ENCODE results near the gene TNFRSF25. TPM values are rescaled to one million over a fixed set of nuclear protein-coding genes. Genes with fewer than 3 reads are reported as not detected.
A peak's percentile ranks its signal among the peaks of the same experiment; 100 is the strongest.

TNFRSF25 gene
- total and polyA plus RNA-seq, 9 of the 15 experiments (the other 6 are each of a cell fraction or from before 2014, with no cell fraction given), result 0.24 to 0.49 TPM; not detected in 7

- TF ChIP-seq RCOR1 (IDR thresholded peaks at IDR 0.05; ENCODE audit: borderline replicate concordance in 1 of 2, low read depth in 2 of 2, low read length in 2 of 2) (peak in 1 of 2 experiments; percentile 7; a peak in 1 of 4 replicates), BHLHE40 (IDR thresholded peaks at IDR 0.05; ENCODE audit: low read length) (peak; percentile 90), RAD51 (IDR thresholded peaks at IDR 0.05; ENCODE audit: borderline replicate concordance, low read depth) (peak; percentile 55; the same call in 1 of the 2 replicates), DACH1 (IDR thresholded peaks at IDR 0.05; ENCODE audit: partially characterized antibody) (peak; percentile 25), SIN3A (IDR thresholded peaks at IDR 0.05; ENCODE audit: borderline replicate concordance in 2 of 2, control insufficient read depth in 1 of 2, low read depth in 2 of 2, low read length in 2 of 2) (peak; percentile 18 to 50; a peak in 1 of 4 replicates), L3MBTL2 (IDR thresholded peaks at IDR 0.05) (peak; percentile 40; the same call in 1 of the 2 replicates), IRF2 (CRISPR knock-in tag; IDR thresholded peaks at IDR 0.05) (no peak), MYC (IDR thresholded peaks at IDR 0.05; ENCODE audit: low read depth, low read length) (peak; percentile 85), MYC (CRISPR knock-in tag; IDR thresholded peaks at IDR 0.05; ENCODE audit: borderline replicate concordance, low read depth) (no peak)
- TF ChIP-seq, protein P1, sequence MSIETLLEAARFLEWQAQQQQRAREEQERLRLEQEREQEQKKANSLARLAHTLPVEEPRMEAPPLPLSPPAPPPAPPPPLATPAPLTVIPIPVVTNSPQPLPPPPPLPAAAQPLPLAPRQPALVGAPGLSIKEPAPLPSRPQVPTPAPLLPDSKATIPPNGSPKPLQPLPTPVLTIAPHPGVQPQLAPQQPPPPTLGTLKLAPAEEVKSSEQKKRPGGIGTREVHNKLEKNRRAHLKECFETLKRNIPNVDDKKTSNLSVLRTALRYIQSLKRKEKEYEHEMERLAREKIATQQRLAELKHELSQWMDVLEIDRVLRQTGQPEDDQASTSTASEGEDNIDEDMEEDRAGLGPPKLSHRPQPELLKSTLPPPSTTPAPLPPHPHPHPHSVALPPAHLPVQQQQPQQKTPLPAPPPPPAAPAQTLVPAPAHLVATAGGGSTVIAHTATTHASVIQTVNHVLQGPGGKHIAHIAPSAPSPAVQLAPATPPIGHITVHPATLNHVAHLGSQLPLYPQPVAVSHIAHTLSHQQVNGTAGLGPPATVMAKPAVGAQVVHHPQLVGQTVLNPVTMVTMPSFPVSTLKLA (conservative IDR thresholded peaks at IDR 0.05), result peak in 1 of 2 experiments; percentile 92; a peak in 3 of 4 replicates
These were observed 51.5 kb downstream of the TNFRSF25 start (continued) for GRCh38 chr1:6414443-6414844.
